Hair follicular keratinocyte (primary cell): ENCODE data around the gene USP8. TPM values are rescaled to one million over a fixed set of nuclear protein-coding genes. Genes with fewer than 3 reads are reported as not detected.

Experiments used
- total RNA-seq: library from RNA; depleted of rRNA; stranded (reverse); fragments of >200 nt; gene quantifications from 2 replicates; pipeline ENCODE4 v1.2.3, GENCODE V29; 2015

Gene USP8
- 26.6 and 35.4 TPM in 2 replicates for total RNA-seq

DNA sequence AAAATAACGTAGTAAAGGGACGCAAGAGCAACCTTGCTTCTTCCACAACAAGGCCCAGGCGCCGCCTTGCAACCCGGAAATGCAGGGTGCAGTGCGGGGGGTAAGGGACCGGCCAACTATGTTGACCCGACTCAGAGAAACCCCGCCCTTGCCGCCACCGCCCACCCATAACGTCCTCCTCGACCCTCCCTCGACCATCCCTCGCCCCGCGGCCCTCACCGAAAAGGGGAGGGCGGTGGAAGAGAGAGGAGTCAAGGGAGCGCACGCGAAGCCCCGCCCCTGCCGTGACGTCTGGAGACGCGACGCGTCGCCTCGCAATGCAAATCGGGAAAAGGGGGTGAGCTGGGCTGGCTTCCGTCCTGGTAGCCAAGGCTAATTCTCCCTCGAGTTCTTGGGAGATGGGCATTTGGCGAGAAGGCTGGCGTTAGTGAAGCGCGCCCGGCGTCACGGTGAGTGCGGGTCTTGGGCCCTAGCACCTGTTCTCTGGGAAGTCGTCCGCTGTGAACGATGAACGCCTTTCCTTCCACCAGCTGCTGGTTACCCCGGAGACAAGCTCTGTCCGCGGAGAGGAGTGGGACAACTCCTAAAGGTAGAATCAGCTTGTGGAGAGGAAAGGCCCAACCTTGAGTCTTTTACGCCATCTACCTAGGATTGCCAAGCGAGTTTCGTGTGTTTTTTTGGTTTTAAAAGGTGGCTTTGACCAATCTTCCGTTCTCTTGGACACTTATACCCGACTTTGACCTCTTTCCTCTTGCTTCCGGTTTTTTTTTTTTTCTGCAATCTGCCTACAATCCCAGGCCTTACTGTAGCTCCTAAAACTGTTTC, at the start of gene USP8:
TSS of gene USP8 (plus strand) at position 340 of the 825 bp plus-strand sequence. CDS start 14,669 bp downstream, outside the sequence.

DNA sequence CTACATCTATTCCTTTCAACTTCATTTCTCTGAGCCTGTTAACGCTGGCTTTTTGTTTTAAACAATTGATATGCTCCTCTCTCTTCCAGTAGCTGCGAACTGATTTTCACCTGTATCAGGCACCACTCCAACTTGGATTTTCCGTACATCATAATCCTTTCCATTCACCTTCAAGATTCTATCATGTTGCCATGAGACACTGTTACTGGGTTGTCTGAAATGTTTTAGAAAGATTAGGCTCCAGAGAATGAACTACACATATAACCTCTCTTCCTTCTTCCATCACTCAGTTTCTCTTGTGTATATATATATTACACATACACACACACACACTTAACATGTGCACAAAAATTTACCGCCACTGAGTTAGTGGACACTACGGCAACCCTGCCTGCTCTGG, 122.4 kb downstream of the USP8 start, which contains the start of gene USP50:
TSS of gene USP50 (minus strand) at position 101 of the 400 bp plus-strand sequence. CDS start 141 bp downstream, outside the sequence.

Other genes with a start within 250 kb of the USP8 start
- not detected in 2 replicates for gene SLC27A2, start 242.2 kb upstream of the USP8 start, total RNA-seq
- not detected in 2 replicates for gene HDC, start 158.7 kb upstream of the USP8 start, total RNA-seq
- 23.3 and 30.8 TPM in 2 replicates for gene GABPB1, start 69.2 kb upstream of the USP8 start, total RNA-seq
- gene USP50, start 122.3 kb downstream of the USP8 start, total RNA-seq = 0.55 TPM in 1 of 2 replicates, not detected in the other